Body of pancreas (tissue), 4 donors: ENCODE measurements around the gene PBRM1.

Source experiments
- CTCF ChIP-seq, 7 experiments: fragments of 450-650 bp in 4 of 7; fragments of 200-600 bp in 3 of 7; sonication (generic) in 3 of 7; IDR thresholded peaks; one replicate each; pipeline ENCODE4 v1.5.1; 2016 to 2019; ENCODE audit warnings: antibody characterized with exemption in 7 of 7
- POLR2A ChIP-seq, 3 donors: fragments of 450-650 bp; IDR thresholded peaks; one replicate each; pipeline ENCODE4 v1.6.1; 2016; ENCODE audit warnings: antibody characterized with exemption in 3 of 3, mild to moderate bottlenecking in 2 of 3

- TF ChIP-seq CTCF (IDR thresholded peaks at IDR 0.05), result no peak
- TF ChIP-seq POLR2A (IDR thresholded peaks at IDR 0.05), result no peak
These were observed 79.2 kb downstream of the PBRM1 start for GRCh38 chr3:52606373-52607085.
